Panc1 (cell line): Measurements from ENCODE around the gene DVL2. TPM values are rescaled to one million over a fixed set of nuclear protein-coding genes. Genes with fewer than 3 reads are reported as not detected.

Source experiments
- ATAC-seq: fragments of 200-7000 bp; cut with Tn5 transposase; 2 replicates; pipeline ENCODE4 v1.9.1; 2020; ENCODE audit warnings: mild to moderate bottlenecking, moderate library complexity
- BruUV-seq: library from RNA; stranded (reverse); fragments of 400-500 nt; replicated peaks from 2 replicates; lab custom pipeline; 2021; lab: Mats Ljungman, UMichigan
- CTCF ChIA-PET: fragments of 300-600 bp; sonication (Branson Sonifier 250); formaldehyde crosslinking; loops from one replicate; lab custom pipeline; 2022; ENCODE audit warnings: antibody characterized with exemption; lab: Charles Lee
- POLR2A ChIA-PET: fragments of 300-600 bp; sonication (Branson Sonifier 250); formaldehyde crosslinking; loops from one replicate; lab custom pipeline; 2022; ENCODE audit warnings: antibody characterized with exemption; lab: Charles Lee
- DNase-seq: peaks from one replicate; pipeline ENCODE4 v3.0.0-alpha.2; 2010; ENCODE audit warnings: low read depth, low spot score
- H3K27ac ChIP-seq: 2 replicates; pipeline ENCODE4 v1.5.1; 2011; ENCODE audit warnings: mild to moderate bottlenecking, low read length, inconsistent platforms
- H3K27me3 ChIP-seq: fragments of 200-500 bp; sonication (Bioruptor generic); 2 replicates; pipeline ENCODE4 v1.6.0; 2014; ENCODE audit warnings: low read length, inconsistent platforms; ENCODE audit not compliant: control insufficient read depth, insufficient read depth
- H3K36me3 ChIP-seq: fragments of 200-500 bp; sonication (Bioruptor generic); 2 replicates; pipeline ENCODE4 v1.5.1; 2014; ENCODE audit warnings: inconsistent platforms, mild to moderate bottlenecking, low read length, moderate library complexity; ENCODE audit not compliant: control insufficient read depth, insufficient read depth
- H3K4me1 ChIP-seq: 2 replicates; pipeline ENCODE4 v1.5.1; 2011; ENCODE audit warnings: inconsistent platforms, mild to moderate bottlenecking, low read length, moderate library complexity; ENCODE audit not compliant: control insufficient read depth, insufficient read depth
- H3K4me3 ChIP-seq, 2 experiments: 2 replicates each; pipeline ENCODE4 v1.5.1; 2011 to 2012; ENCODE audit warnings: low read depth in 2 of 2, low read length in 2 of 2, mild to moderate bottlenecking in 2 of 2, inconsistent platforms in 1 of 2, moderate library complexity in 1 of 2
- H3K9me3 ChIP-seq: fragments of 200-500 bp; sonication (Bioruptor generic); 2 replicates; pipeline ENCODE4 v1.5.1; 2014; ENCODE audit warnings: low read depth, mild to moderate bottlenecking, inconsistent platforms, low read length, moderate library complexity; ENCODE audit not compliant: control insufficient read depth, insufficient read depth
- POLR2AphosphoS5 ChIP-seq: IDR thresholded peaks from 2 replicates; pipeline ENCODE4 v1.6.1; 2012; ENCODE audit warnings: mild to moderate bottlenecking, low read depth, low read length, moderate library complexity
- SIN3A ChIP-seq: IDR thresholded peaks from 2 replicates; pipeline ENCODE4 v1.6.1; 2012; ENCODE audit warnings: low read depth, mild to moderate bottlenecking, low read length, moderate library complexity, borderline replicate concordance; ENCODE audit not compliant: insufficient read depth
- TCF7L2 ChIP-seq: IDR thresholded peaks from 2 replicates; pipeline ENCODE4 v1.6.1; 2011; ENCODE audit warnings: mild to moderate bottlenecking, low read depth, low read length, inconsistent platforms
- in situ Hi-C: cut with HindIII; loops from 2 replicates; pipeline ENCODE4 v1.10.0; 2016; ENCODE audit warnings: low sequenced_read_pairs, low pct_unique_long_range_greater_than_20kb
- intact Hi-C: fragments of 100-400 bp; cut with micrococcal nuclease; formaldehyde crosslinking; loops from one replicate; pipeline ENCODE4 v1.10.0; 2022; ENCODE audit not compliant: unreplicated experiment
- total RNA-seq: library from RNA; stranded (reverse); gene quantifications from one replicate; pipeline ENCODE4 v1.2.1, GENCODE V29; 2021; ENCODE audit not compliant: unreplicated experiment
- TF ChIP-seq, protein P1 (sequence below), 2 experiments: IDR thresholded peaks; 2 replicates each; pipeline ENCODE4 v1.6.1; 2011 to 2012; ENCODE audit warnings: low read depth in 2 of 2, control low read depth in 1 of 2, low read length in 1 of 2, mild to moderate bottlenecking in 1 of 2, moderate library complexity in 1 of 2; ENCODE audit not compliant: insufficient read depth in 1 of 2
- TF ChIP-seq, protein P2 (sequence below): fragments of 450-650 bp; IDR thresholded peaks from 2 replicates; pipeline ENCODE4 v1.5.1; 2017; ENCODE audit warnings: mild to moderate bottlenecking

DVL2 gene
- total RNA-seq, 1 experiment from 2014 or later, result 84.2 TPM

DNA sequence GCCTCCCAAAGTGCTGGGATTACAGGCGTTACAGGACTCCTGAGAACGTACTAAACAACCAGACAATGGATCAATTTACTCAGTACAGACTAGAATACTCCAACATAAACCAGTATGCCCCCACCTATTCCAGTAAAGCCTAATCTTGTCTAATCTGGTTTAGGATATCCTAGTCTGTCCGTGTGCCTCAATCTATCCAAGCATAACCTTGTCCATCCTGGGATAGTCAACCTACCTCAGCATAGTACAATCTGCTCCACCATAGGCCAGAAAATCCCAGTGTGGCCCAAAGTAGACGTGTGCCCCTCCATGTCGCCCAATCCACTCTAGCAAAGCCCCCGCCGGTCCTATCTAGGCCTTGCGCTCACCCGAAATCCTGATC lies 625 bp downstream of the DVL2 start:
- no peak for DNase-seq
- CTCF ChIA-PET, result no interaction called here
- peaks cover 38% of the 10 kb centered on the region for H3K4me1 ChIP-seq
- TF ChIP-seq SIN3A (no peak), TCF7L2 (no peak), POLR2AphosphoS5 (no peak)
- TF ChIP-seq, protein P1, sequence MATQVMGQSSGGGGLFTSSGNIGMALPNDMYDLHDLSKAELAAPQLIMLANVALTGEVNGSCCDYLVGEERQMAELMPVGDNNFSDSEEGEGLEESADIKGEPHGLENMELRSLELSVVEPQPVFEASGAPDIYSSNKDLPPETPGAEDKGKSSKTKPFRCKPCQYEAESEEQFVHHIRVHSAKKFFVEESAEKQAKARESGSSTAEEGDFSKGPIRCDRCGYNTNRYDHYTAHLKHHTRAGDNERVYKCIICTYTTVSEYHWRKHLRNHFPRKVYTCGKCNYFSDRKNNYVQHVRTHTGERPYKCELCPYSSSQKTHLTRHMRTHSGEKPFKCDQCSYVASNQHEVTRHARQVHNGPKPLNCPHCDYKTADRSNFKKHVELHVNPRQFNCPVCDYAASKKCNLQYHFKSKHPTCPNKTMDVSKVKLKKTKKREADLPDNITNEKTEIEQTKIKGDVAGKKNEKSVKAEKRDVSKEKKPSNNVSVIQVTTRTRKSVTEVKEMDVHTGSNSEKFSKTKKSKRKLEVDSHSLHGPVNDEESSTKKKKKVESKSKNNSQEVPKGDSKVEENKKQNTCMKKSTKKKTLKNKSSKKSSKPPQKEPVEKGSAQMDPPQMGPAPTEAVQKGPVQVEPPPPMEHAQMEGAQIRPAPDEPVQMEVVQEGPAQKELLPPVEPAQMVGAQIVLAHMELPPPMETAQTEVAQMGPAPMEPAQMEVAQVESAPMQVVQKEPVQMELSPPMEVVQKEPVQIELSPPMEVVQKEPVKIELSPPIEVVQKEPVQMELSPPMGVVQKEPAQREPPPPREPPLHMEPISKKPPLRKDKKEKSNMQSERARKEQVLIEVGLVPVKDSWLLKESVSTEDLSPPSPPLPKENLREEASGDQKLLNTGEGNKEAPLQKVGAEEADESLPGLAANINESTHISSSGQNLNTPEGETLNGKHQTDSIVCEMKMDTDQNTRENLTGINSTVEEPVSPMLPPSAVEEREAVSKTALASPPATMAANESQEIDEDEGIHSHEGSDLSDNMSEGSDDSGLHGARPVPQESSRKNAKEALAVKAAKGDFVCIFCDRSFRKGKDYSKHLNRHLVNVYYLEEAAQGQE (IDR thresholded peaks at IDR 0.05; ENCODE audit: insufficient read depth in 1 of 2, low read depth in 2 of 2, low read length in 1 of 2), result no peak
- TF ChIP-seq, protein P2, sequence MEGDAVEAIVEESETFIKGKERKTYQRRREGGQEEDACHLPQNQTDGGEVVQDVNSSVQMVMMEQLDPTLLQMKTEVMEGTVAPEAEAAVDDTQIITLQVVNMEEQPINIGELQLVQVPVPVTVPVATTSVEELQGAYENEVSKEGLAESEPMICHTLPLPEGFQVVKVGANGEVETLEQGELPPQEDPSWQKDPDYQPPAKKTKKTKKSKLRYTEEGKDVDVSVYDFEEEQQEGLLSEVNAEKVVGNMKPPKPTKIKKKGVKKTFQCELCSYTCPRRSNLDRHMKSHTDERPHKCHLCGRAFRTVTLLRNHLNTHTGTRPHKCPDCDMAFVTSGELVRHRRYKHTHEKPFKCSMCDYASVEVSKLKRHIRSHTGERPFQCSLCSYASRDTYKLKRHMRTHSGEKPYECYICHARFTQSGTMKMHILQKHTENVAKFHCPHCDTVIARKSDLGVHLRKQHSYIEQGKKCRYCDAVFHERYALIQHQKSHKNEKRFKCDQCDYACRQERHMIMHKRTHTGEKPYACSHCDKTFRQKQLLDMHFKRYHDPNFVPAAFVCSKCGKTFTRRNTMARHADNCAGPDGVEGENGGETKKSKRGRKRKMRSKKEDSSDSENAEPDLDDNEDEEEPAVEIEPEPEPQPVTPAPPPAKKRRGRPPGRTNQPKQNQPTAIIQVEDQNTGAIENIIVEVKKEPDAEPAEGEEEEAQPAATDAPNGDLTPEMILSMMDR, result no peak
- peak overlapping the region; percentile 99 for H3K27ac ChIP-seq
- no peaks in the 10 kb centered on the region for H3K9me3 ChIP-seq
- in situ Hi-C loops (no loop called here), intact Hi-C loops (no loop called here)
- peak overlapping the region; percentile 87 to 92 for H3K4me3 ChIP-seq
- no TSS peak for BruUV-seq
- H3K36me3 ChIP-seq, result peaks cover 5% of the 10 kb centered on the region
- no peaks in the 10 kb centered on the region for H3K27me3 ChIP-seq
- POLR2A ChIA-PET, result no interaction called here
- ATAC-seq, result peak; percentile 8

DNA sequence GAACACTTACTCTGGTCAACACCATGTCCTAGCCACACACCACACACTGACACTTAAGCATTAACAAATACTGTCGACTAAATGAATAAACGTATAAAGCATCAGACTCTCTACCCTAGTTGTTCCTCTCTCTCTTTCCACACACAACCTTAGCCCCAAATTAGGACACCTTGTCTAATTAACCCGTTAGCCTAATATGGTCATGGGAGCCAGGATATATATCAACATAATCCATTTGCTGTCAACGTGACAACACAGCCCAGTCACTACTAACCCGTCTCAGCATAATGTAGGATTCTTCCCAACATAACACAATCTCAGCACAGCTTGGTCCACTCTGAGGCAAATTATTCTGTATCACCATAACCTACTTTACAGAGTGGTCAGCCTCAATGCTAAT lies 2.2 kb downstream of the DVL2 start:
- TSS peak; percentile 63 for BruUV-seq
- DNase-seq (no peak), ATAC-seq (no peak)
- ChIA-PET CTCF (no interaction called here), POLR2A (no interaction called here)
- no peaks in the 10 kb centered on the region for H3K9me3 ChIP-seq
- intact Hi-C loops, result no loop called here
- no peaks in the 10 kb centered on the region for H3K27me3 ChIP-seq
- peak overlapping the region; percentile 87 to 92 for H3K4me3 ChIP-seq
- TF ChIP-seq TCF7L2 (no peak), POLR2AphosphoS5 (no peak), SIN3A (no peak)
- TF ChIP-seq, protein P2, result no peak
- TF ChIP-seq, protein P1 (IDR thresholded peaks at IDR 0.05; ENCODE audit: insufficient read depth in 1 of 2, low read depth in 2 of 2, low read length in 1 of 2), result no peak
- H3K27ac ChIP-seq, result peak overlapping the region; percentile 42; the same call in 1 of the 2 replicates
- H3K36me3 ChIP-seq, result peaks cover 2% of the 10 kb centered on the region
- peaks cover 35% of the 10 kb centered on the region for H3K4me1 ChIP-seq
- in situ Hi-C loops, result no loop called here
